ENCODE measurements around the gene EFCAB8. TPM values are rescaled to one million over a fixed set of nuclear protein-coding genes. Genes with fewer than 3 reads are reported as not detected.

Gene EFCAB8
- total and polyA plus RNA-seq, 11 donors: 0.03 to 0.29 (median 0.08) TPM; not detected in 8

DNA sequence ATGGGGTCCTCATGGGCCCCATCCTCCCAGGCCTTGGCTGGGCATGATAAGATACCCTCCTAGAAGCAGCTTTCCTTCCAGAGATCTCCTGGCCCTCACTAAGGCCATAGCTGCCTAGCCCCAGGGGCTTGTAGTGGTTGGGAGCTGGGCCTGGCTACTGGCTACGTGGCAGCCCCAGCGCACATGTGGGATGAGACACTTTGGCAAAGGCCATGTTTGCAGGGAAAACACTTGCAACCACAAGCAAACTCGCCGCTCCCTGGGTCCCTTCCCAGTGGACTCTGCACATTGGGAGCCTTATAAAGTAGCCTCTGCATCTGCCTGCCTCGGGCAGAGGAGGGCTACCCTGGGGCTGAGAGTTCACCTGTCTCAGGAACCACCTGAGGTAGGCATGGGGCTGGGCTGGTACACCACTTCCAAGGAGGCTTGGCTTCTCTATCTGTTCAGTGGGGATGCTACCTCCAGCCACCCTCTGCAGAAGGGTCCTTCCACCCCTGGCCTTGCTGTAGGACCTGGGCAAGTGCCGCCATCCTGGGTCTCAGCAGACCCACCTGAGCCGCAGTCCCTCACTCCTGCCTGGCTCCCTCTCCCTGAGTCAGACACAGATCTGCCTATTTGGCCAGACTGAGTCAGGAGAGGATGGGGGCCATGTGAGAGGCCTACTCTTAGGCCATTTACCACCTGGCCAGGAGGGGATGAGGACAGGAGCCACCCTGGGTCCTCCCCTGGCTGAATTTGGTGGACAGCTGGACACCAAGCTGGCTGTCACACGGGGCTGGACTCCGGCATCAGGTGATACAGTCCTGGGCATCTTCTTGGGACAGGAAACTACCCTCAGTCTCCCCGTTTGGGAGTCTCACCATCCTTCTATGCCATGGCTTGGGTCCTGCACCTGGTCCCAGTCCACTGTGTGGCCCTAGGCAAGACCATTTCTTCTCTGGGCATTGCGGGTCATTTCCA is 148.9 kb downstream of the EFCAB8 start, which contains the start of gene BPIFB2:
TSS of gene BPIFB2 (plus strand) at position 329 of the 960 bp plus-strand sequence. CDS start 871 bp downstream, outside the sequence.
- no peaks in the 10 kb centered on the region for H3K36me3 ChIP-seq
- 90 to 92% (median 91%) methylated on average over 9 to 11 of the region's 11 CpGs for WGBS, 4 donors
- H3K9me3 ChIP-seq: peaks cover 0 to 8% (median 0%) of the 10 kb centered on the region in 12 donors
- TF ChIP-seq POLR2A (IDR thresholded peaks at IDR 0.05): no peak
- TF ChIP-seq, protein P1, sequence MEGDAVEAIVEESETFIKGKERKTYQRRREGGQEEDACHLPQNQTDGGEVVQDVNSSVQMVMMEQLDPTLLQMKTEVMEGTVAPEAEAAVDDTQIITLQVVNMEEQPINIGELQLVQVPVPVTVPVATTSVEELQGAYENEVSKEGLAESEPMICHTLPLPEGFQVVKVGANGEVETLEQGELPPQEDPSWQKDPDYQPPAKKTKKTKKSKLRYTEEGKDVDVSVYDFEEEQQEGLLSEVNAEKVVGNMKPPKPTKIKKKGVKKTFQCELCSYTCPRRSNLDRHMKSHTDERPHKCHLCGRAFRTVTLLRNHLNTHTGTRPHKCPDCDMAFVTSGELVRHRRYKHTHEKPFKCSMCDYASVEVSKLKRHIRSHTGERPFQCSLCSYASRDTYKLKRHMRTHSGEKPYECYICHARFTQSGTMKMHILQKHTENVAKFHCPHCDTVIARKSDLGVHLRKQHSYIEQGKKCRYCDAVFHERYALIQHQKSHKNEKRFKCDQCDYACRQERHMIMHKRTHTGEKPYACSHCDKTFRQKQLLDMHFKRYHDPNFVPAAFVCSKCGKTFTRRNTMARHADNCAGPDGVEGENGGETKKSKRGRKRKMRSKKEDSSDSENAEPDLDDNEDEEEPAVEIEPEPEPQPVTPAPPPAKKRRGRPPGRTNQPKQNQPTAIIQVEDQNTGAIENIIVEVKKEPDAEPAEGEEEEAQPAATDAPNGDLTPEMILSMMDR (IDR thresholded peaks at IDR 0.05): no peak
- H3K4me1 ChIP-seq: no peaks in the 10 kb centered on the region
- intact Hi-C loops (cut with DNase I): no loop called here
- no peak within 1 kb of the TSS for H3K27ac ChIP-seq
- H3K27me3 ChIP-seq: no peaks in the 10 kb centered on the region
- ATAC-seq: no peak
- DNase-seq: peak in 1 of 5 donors; percentile 29
- H3K4me3 ChIP-seq: no peak within 1 kb of the TSS

DNA sequence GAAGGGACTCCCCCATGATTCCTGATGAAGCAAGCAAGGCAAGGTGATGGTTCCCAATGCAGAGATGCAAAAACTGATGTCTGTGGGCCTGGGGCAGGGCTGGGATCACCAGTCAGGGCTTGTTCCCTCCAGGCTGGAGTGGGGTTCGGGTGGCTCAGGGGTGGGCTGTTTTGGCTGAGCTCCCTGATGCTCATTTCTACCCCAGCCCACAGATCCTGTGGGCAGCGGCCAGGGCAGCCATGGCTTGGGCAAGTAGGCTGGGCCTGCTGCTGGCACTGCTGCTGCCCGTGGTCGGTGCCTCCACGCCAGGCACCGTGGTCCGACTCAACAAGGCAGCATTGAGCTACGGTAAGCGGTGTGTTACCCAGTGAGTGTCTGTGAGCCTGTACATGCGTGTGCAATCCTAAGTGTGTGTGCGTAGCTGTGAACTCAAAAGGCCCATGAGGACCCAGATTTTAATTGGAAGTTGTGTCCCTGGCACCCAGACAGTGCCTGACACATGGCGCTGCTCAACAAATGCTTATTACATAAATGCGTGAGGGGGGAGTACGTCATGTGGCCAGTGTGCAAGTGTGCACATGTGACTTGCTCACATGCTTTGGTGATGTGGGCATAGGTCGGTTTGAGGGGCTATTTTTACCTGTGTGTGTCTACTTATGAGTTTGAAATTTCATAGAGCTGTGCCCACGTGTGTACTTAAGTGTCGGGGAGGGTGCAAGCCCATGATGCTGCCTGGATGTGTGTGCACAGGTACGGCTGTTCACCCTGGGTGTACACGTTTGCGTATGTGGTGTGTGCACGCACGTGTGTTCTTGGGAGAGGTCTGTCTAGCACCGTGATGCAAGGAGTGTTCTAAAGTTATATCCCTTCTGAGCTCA is 149.9 kb downstream of the EFCAB8 start:
- TF ChIP-seq, protein P1 (IDR thresholded peaks at IDR 0.05): no peak
- no peak for TF ChIP-seq POLR2A (IDR thresholded peaks at IDR 0.05)
- DNase-seq (peak in 1 of 5 donors; percentile 40), ATAC-seq (no peak)
- Histone ChIP-seq H3K36me3 (no peaks in the 10 kb centered on the region), H3K27ac (no peak overlapping the region), H3K4me1 (no peaks in the 10 kb centered on the region), H3K4me3 (no peak overlapping the region), H3K27me3 (peaks cover 0 to 6% (median 0%) of the 10 kb centered on the region in 9 donors), H3K9me3 (peaks cover 0 to 8% (median 0%) of the 10 kb centered on the region in 12 donors)
- WGBS, 4 donors: 83 to 88% (median 85%) methylated on average over 21 to 23 of the region's 23 CpGs
- intact Hi-C loops (cut with DNase I): no loop called here

DNA sequence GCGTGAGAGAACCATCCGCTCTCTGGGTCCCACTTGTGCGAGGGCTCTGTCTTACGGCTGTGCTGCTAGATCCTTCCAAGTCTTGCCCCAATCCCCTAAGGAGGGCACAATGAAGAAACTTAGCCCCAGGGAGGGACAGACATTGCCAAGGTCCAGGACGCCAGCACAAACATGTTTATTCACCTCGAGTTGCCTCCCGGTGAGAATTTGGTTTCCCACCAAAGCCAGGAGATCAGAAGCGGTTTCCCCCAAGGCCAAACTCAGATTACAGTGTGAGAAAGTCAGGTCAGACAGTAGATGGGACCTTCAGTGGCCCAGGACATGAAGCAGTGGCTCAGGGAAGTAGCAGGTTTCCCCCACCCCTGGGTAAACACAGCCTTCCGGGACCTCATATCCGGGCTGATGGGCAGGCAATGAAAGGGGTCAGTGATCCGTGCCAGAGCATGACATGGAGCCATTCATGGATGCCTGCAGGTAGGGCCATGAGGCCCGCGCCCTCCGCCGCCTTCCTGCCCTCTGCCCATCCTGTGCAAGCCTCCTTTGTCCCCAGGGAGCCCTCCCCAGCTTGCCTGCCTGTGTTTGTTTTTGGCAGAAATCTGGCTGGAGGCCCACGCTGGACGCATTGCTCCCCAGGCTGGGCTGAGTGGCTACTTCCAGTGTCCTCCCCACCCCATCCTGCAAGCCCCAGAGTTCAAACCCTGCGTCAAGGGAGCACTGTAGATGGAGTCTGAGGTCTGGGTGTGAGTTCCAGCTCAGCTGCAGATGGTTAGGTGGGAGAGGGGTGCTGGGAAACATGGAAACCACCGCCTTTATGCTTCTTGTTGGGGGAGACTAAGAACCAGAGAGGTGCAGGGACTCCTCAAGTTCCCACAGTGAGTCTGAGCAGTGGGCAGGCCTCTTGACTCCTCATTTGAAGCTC is 150.8 kb downstream of the EFCAB8 start:
- Histone ChIP-seq H3K4me3 (no peak overlapping the region), H3K4me1 (no peaks in the 10 kb centered on the region), H3K27ac (no peak overlapping the region), H3K27me3 (peaks cover 0 to 8% (median 0%) of the 10 kb centered on the region in 9 donors), H3K36me3 (no peaks in the 10 kb centered on the region), H3K9me3 (peaks cover 0 to 8% (median 0%) of the 10 kb centered on the region in 12 donors)
- no peak for TF ChIP-seq POLR2A (IDR thresholded peaks at IDR 0.05)
- TF ChIP-seq, protein P1 (IDR thresholded peaks at IDR 0.05): no peak
- peak in 1 of 5 donors; percentile 44 for DNase-seq
- intact Hi-C loops (cut with DNase I): no loop called here
- 57 to 66% (median 62%) methylated on average over 15 to 19 of the region's 19 CpGs for WGBS, 4 donors
- ATAC-seq: no peak

Data from heart left ventricle (tissue), 16 donors.